ENCODE data around the gene OR4C6.

OR4C6 gene

DNA sequence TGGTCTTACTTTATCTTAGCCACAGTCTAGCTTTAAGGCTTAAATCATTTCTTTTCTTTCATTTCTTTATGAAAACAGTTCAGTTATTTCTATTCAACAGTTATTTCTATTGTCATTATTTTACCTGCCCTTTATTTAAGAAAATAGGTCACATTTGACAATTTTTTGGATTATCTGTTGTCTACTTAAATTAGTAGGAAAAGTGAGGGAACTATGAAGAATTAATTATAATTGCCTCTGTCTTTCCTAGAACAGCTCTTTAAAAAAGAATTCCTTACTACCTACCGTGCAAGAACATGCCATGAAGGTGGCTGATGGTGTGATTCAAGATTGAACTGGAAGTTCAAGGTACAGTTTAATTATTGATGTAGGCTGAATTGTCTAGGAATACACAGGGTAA, at the start of gene OR4C6:
OR4C6 (plus strand) TSS at position 301 of the 400 bp plus-strand sequence. CDS start 2,966 bp downstream, outside the sequence.
- no peak for FAIRE-seq

DNA sequence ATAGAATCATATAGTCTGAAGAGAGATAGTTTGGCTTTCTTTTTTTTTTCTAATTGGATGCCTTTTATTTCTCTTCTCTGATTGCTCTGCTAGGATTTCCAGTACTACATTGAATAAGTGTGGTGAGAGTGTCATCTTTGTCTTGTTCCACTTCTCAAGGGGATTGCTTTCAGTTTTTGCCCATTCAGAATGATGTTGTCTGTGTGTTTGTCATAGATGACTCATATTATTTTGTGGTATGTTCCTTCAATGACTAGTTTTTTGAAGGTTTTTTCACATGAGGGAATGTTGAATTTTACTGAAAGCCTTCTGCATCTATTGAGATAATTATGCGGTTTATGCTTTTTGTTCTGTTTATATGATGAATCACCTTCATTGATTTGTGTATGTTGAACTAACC, 37.5 kb upstream of the OR4C6 start:
- no peak for FAIRE-seq

DNA sequence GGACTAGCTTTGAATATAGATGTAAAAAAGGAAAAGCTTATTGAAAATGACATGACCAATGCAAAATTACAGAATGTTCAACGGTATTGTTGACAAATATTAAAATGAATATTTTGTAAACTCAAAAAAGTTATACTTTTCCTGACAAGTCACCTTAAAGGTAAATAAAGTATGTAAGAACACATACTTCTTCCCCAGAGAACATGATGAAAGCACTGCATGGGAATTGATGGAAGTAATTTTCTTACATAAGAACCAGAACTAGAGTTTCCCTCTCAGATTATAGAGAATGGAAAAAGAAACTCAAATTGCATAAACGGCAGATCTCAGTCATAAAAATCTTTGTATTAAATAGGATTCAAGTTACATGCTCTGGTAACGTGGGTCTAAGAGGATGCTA, 27.2 kb upstream of the OR4C6 start, which contains the start of gene OR4P4:
OR4P4 (plus strand) TSS at position 301 of the 400 bp plus-strand sequence.
- FAIRE-seq = no peak

DNA sequence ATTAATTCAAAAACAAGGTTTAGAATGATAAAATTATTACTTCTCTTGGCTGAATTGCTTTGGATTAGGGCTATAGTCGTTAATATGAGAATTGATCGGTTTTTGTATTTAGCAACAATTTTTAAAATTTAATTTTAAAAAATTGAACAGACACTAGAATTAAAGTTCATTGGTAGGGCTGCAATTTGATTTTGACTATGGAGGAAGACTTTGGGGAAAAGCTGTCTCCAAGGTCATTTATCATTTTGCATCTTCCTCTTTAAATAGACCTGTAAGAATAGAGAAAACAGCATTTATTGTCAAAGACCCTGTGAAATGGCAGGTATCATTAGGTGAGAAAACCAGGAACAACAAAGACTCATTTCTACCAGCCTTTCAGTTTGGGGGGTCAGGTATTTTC, 14.0 kb upstream of the OR4C6 start, which contains the start of gene OR4S2:
OR4S2 (plus strand) TSS at position 301 of the 400 bp plus-strand sequence. CDS start 2,577 bp downstream, outside the sequence.
- no peak for FAIRE-seq

DNA sequence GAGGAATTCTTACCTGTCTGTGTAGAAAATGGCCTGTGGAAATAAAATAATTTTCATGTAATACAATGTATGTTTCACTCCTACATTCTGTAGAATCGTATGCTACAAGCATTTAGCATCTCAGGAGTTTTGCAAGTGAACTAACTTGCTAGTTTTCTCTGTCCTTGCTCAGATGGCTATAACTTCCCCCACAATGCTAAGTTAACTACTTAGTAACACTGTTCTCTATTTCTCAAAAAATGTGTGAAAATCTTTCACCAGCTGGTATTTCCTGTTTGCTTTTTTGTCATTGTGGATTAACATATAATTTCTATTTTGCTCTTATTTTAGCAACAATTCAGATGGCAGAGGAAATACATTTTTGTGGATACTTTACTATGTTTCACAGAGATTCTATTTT, 9.4 kb upstream of the OR4C6 start:
- no peak for FAIRE-seq

DNA sequence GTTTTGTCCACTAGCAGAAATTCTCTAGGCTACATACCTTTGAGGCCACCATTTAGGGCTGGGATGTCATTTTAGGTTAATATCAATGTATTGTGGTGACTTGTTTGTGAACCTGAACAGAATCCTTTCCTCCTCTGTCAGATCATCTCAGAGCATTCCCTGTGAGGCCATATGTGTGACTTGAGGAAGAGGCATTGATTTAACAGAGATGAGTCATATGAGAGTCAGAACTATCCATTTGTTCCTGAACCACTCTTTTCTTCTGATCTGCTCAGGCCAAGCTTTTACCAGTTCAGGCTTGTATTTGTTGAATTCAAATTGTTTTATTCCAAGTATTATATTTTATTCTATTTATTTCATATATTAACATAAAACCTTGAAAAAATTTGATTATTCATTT, 6.9 kb upstream of the OR4C6 start:
- no peak for FAIRE-seq

DNA sequence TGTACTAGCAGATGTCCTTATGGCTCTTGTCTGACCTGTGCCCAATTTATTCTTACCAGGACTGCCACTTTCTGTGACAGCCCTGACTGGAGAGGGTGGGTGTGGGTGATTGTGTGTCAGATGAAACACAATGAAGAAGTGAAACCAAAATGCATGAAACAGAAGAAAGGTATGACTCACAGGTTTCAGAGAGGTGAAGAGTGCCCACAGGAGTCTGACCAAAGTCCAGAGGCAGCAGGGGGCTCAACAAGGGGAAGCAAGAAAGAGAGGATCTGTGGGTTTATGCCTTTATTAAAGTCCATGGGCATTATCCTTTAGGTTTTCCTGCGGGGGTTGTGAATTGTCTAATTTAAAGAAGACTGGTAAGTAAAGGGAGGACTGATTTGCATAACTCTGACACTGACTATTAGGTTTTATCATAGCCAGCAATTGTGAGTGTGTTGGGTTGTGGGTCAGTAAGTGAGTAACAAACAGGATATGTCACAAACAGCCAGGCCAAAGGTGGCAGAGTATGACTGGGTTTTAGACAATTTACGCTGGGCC, 3.9 kb upstream of the OR4C6 start:
- no peak for FAIRE-seq

DNA sequence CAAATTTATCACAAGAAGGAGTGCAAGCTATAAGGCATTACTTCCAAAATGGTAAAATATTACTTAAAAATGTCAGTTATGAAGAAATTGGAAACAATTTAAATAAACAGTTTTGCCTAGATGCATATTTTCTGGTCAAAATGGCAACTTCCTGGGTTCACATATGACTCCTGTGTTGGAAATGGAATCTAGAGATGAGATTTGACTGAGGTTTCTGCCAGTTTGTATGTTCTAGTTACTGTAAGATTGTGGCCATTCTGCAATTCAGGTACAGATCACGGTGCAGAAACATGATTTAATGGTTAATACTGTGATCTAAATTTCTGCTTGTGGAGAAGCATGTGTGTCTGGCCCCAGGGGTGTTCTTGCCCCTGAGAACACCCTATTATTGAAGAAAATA, 3.4 kb upstream of the OR4C6 start:
- no peak for FAIRE-seq

DNA sequence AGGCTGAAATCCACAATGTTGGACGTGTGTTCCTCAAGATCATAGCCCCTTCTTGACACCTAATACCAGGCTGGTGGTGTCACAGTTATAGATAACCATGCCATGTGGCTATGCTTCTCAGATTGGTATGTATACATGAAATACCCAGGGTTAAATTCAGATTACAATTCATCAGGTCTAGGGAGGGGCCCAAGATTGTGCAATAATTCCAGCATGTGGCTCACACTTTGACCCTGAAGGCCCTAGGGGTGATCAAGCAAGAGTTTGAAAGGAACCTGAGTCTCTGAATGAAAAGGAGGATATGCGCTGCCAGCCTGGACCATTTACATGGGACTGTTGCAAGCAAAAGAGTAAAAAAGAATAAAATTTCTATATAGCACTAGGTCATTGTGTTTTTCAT, 7.4 kb downstream of the OR4C6 start:
- FAIRE-seq = no peak

DNA sequence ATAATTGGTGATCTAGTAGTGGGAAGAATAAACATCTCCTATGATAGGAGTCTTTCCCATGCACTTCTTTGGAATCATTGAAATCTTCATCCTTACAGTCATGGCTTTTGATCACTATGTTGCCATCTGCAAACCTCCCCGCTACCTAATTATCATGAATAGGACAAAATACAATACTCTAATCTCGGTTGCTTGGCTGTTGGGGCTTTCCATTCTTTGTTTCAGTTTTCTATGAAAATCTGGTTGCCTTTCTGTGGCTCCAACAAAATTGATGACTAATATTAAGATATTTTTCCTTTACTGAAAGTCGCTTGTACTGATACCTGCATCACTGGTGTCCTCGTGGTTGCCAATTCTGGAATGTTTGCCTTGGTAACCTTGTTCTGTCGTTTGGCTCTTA, 11.9 kb downstream of the OR4C6 start:
- FAIRE-seq = no peak

DNA sequence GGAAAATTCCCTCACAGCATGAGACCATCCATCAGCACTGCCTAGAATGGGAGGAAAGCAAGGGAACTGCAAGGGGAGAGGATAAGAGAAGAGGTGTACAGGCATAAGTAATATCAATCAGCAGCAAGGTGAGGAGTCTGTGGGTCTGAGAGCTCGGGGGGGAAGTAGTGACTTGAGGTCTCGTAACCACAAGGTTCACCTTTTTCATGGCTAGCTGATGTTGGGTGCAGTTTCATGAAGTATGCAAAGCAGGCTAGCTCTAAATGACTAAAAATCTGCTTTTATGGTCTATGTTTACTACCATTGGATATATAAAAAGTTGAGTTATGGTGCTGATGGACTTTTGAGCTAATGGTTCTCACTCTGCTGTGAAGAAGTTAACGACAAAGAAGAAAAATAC, 35.8 kb downstream of the OR4C6 start:
- no peak for FAIRE-seq

DNA sequence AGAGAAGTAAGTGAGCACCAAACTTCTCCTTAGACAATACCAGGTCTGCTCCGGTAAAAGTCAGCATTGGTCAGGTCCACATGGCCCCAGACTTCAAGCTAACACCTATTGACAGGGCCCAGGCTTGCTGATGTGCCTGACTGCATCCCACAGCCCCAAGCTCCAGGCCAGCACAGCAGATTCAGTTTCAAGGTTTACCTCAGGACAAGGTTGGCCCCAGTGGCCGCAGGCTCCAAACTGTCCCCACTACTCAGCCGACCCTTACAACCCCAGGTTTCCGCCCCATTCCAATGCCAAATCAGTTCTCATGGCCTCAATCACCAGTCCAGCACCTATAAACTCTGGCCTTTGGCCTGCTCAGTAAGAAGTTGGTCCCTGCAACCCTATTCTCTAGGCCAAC, 39.4 kb downstream of the OR4C6 start:
- no peak for FAIRE-seq

DNA sequence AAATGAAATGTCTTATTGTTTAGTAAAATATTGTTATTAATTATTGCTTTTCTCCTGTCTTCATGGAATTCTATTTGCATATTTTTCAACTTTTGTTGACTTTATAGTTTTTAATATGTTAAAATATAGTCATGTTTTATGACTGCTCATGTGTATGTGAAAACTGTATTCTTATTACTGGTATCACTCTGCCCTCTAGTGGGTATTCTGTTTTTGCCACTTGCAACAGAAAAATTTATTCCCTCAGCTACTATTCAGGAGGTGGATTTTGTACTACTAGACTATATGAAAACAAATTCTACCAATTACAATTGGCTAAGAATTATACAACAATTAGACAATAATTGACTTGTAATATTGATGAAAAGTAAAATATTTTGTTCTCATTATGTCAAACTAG, 45.0 kb downstream of the OR4C6 start:
- no peak for FAIRE-seq

DNA sequence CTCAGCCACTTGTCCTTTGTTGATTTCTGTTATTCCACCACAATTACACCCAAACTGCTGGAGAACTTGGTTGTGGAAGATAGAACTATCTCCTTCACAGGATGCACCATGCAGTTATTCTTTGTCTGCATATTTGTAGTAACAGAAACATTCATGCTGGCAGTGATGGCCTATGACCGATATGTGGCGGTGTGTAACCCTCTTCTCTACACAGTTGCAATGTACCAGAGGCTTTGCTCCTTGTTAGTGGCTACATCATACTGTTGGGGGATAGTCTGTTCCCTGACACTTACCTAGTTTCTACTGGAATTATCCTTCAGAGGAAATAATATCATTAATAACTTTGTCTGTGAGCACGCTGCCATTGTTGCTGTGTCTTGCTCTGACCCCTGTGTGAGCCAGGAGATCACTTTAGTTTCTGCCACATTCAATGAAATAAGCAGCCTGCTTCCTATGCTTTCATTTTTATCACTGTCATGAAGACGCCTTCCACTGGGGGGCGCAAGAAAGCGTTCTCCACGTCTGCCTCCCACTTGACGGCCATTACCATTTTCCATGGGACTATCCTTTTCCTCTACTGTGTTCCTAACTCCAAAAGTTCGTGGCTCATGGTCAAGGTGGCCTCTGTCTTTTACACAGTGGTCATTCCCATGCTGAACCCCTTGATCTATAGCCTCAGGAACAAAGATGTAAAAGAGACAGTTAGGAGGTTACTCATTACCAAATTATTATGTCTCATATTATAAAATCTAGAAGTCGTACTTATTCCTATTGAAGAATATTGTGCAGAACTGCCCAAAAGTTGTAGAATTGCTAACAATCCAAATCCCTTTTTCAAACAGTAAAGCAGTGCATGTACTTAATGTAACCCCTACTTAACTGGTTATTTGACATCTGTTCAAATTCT, 53.2 kb downstream of the OR4C6 start:
- FAIRE-seq = no peak

Data from endometrium (tissue), 2 donors.